Adipocyte (in vitro differentiated cells): ENCODE data around the gene SLC17A3.

Source experiments
- DNase-seq: peaks from one replicate; pipeline ENCODE4 v3.0.0-alpha.2; 2015; ENCODE audit warnings: low read depth
- H3K27me3 ChIP-seq: replicated peaks from 2 replicates; pipeline ENCODE4 v1.7.0; 2013; ENCODE audit warnings: mild to moderate bottlenecking, low read length, moderate library complexity; ENCODE audit not compliant: control insufficient read depth, insufficient read depth
- H3K36me3 ChIP-seq: 2 replicates; pipeline ENCODE4 v1.7.0; 2013; ENCODE audit warnings: low read length, mild to moderate bottlenecking, moderate library complexity; ENCODE audit not compliant: control insufficient read depth, insufficient read depth, severe bottlenecking
- H3K4me1 ChIP-seq: 2 replicates; pipeline ENCODE4 v1.7.0; 2013; ENCODE audit warnings: mild to moderate bottlenecking, low read length, moderate library complexity; ENCODE audit not compliant: control insufficient read depth, insufficient read depth
- H3K4me3 ChIP-seq: 2 replicates; pipeline ENCODE4 v1.7.0; 2013; ENCODE audit warnings: mild to moderate bottlenecking, low read length, moderate library complexity
- H3K9ac ChIP-seq: 2 replicates; pipeline ENCODE4 v1.7.0; 2013; ENCODE audit warnings: mild to moderate bottlenecking, low read length, moderate library complexity
- H3K9me3 ChIP-seq: 2 replicates; pipeline ENCODE4 v1.7.0; 2013; ENCODE audit warnings: mild to moderate bottlenecking, low read length, moderate library complexity; ENCODE audit not compliant: control insufficient read depth

SLC17A3 gene

GRCh38 chr6:25868436-25869183 lies 5.4 kb downstream of the SLC17A3 start:
- Histone ChIP-seq H3K36me3 (no peaks in the 10 kb centered on the region), H3K27me3 (peaks cover 27% of the 10 kb centered on the region), H3K9ac (no peak overlapping the region), H3K9me3 (no peaks in the 10 kb centered on the region), H3K4me3 (no peak overlapping the region), H3K4me1 (no peaks in the 10 kb centered on the region)
- DNase-seq, result no peak

- Histone ChIP-seq H3K4me3 (no peak overlapping the region), H3K9me3 (no peaks in the 10 kb centered on the region), H3K9ac (no peak overlapping the region), H3K36me3 (no peaks in the 10 kb centered on the region), H3K4me1 (no peaks in the 10 kb centered on the region), H3K27me3 (peaks cover 21% of the 10 kb centered on the region)
- DNase-seq, result no peak
These were observed 8.0 kb downstream of the SLC17A3 start for GRCh38 chr6:25866011-25866410.

DNA sequence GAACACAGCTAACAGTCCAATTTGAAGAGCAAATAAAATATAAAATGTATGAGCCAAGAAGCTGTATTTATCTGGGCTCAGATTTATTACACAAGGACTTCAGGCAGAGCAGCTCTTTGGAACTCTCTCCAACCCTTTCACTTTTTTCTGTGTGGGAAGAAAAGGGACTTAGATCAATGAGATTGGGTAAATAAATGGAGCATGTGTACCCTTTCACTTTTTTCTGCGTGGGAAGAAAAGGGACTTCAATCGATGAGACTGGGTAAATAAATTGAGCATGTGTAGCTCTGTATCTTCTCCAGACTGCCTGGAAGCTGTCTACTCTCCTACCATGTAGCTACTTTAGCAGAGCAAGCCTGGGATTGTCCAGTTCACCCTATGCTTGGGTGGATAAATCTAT lies 10.7 kb downstream of the SLC17A3 start:
- Histone ChIP-seq H3K9me3 (no peaks in the 10 kb centered on the region), H3K36me3 (no peaks in the 10 kb centered on the region), H3K9ac (no peak overlapping the region), H3K4me3 (no peak overlapping the region), H3K4me1 (no peaks in the 10 kb centered on the region), H3K27me3 (peaks cover 27% of the 10 kb centered on the region)
- no peak for DNase-seq

DNA sequence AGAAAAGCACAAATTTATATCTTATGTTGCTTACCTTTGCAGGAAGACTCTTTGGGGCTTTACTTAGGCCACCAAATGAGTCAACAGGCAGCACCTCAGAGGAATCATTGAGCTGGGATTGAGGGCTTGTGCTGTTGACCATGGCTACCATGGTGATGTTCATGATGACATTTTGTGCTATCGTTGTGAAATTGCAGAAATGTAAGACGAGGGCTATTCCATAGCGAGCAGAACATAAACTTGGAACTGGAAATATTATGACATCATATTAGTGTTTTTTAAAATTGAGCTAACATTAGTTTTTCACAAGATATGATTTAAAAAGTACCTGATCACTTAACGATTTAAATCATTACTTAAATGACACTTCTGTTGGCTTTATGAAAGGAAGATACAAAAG lies 11.8 kb downstream of the SLC17A3 start:
- Histone ChIP-seq H3K9ac (no peak overlapping the region), H3K9me3 (no peaks in the 10 kb centered on the region), H3K36me3 (no peaks in the 10 kb centered on the region), H3K4me3 (no peak overlapping the region), H3K4me1 (no peaks in the 10 kb centered on the region), H3K27me3 (peaks cover 27% of the 10 kb centered on the region)
- peak; percentile 0 for DNase-seq

DNA sequence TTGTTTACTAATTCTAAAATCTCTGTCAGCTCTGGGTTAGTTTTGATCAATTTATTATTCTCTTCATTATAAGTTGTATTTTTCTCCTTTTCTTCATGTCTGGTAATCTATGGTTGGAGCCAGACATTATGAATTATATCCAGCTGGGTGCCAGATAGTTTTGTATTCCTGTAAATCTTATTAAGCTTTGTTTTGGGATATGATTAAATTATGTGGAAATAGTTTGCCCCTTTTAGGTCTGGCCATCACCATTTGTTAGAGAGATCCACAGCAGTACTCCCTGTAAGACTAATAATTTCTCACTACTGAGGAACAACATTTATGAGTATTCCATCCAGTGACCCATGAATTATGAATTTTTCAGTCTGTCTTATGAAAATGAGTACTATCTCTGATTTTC lies 21.3 kb downstream of the SLC17A3 start:
- no peak overlapping the region for H3K4me3 ChIP-seq
- H3K4me1 ChIP-seq, result no peaks in the 10 kb centered on the region
- H3K9ac ChIP-seq, result no peak overlapping the region
- no peak for DNase-seq
- H3K9me3 ChIP-seq, result no peaks in the 10 kb centered on the region
- H3K27me3 ChIP-seq, result no peaks in the 10 kb centered on the region
- no peaks in the 10 kb centered on the region for H3K36me3 ChIP-seq

- DNase-seq, result peak; percentile 8
- Histone ChIP-seq H3K4me1 (no peaks in the 10 kb centered on the region), H3K9ac (no peak overlapping the region), H3K4me3 (no peak overlapping the region), H3K27me3 (no peaks in the 10 kb centered on the region), H3K36me3 (no peaks in the 10 kb centered on the region), H3K9me3 (no peaks in the 10 kb centered on the region)
These were observed 22.1 kb downstream of the SLC17A3 start for GRCh38 chr6:25851961-25852360.

GRCh38 chr6:25844518-25844917 lies 29.5 kb downstream of the SLC17A3 start:
- H3K4me1 ChIP-seq, result no peaks in the 10 kb centered on the region
- H3K27me3 ChIP-seq, result peaks cover 28% of the 10 kb centered on the region
- no peaks in the 10 kb centered on the region for H3K36me3 ChIP-seq
- DNase-seq, result no peak
- no peak overlapping the region for H3K4me3 ChIP-seq
- H3K9ac ChIP-seq, result no peak overlapping the region
- no peaks in the 10 kb centered on the region for H3K9me3 ChIP-seq

- Histone ChIP-seq H3K27me3 (peaks cover 31% of the 10 kb centered on the region), H3K9me3 (no peaks in the 10 kb centered on the region), H3K4me3 (no peak overlapping the region), H3K4me1 (no peaks in the 10 kb centered on the region), H3K9ac (no peak overlapping the region), H3K36me3 (no peaks in the 10 kb centered on the region)
- DNase-seq, result no peak
These were observed 31.5 kb downstream of the SLC17A3 start for GRCh38 chr6:25842526-25842925.

DNA sequence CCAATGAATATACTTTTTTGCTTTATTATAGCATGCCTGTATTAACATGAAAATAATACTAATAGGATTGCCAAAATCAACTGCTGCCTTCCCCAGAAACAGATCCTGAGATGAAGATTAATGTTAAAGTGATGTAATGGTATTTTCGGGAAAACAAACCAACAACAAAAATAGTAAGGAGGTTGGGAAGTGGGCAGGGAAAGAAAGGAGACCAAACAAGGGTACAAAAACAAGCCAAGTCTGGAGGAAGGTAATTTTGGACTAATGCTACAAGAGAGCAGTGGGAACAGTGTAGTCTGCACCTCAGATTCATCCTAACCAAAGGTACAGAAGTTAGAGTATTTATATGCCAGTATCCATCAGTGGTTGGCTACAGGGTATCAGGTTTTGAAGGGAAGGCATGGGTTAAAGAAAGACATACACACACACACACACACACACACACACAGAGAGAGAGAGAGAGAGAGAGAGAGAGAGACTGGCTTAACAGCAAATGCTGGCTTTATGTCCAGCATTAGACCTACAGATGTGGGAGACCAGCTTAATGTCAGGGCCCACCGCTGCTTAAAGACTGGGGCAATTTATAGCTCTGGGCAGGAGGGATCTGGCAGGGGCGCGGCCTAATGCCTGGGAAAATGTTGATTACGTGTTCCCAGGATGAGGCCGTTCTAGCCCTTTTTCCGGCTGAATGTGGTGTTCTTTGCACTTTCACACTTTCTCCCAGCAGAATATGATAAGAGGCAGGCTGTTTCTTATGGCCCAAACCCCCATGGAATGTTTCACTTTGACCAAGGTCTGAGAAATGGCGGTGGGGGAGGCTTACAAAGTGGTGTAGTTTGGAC lies 38.4 kb downstream of the SLC17A3 start:
- no peaks in the 10 kb centered on the region for H3K4me1 ChIP-seq
- peaks cover 44% of the 10 kb centered on the region for H3K27me3 ChIP-seq
- H3K9ac ChIP-seq, result no peak overlapping the region
- H3K4me3 ChIP-seq, result no peak overlapping the region
- no peak for DNase-seq
- no peaks in the 10 kb centered on the region for H3K36me3 ChIP-seq
- no peaks in the 10 kb centered on the region for H3K9me3 ChIP-seq

GRCh38 chr6:25834950-25835349 lies 39.1 kb downstream of the SLC17A3 start:
- no peaks in the 10 kb centered on the region for H3K36me3 ChIP-seq
- no peaks in the 10 kb centered on the region for H3K4me1 ChIP-seq
- peaks cover 40% of the 10 kb centered on the region for H3K27me3 ChIP-seq
- H3K4me3 ChIP-seq, result no peak overlapping the region
- DNase-seq, result no peak
- H3K9ac ChIP-seq, result no peak overlapping the region
- H3K9me3 ChIP-seq, result no peaks in the 10 kb centered on the region

DNA sequence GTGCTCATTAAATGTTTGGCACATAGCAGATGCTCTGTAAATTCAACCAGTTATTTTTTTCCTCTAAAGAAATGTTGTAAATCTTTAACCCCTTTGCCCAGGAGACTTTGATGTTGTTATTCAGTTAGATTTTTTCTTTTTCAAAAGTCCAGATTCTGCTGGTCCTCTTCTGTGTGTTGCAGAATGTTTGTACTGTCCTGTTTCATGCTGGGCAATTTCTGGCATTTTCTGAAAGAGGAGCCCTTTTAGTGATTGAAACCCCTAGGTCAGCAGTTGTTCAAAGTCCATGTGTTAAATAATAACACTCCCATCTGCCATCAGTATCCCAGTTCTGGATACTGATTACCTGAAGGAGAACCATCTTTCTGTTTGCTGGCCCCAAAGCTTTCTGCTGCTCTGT lies 40.9 kb downstream of the SLC17A3 start:
- no peak overlapping the region for H3K4me3 ChIP-seq
- no peak for DNase-seq
- H3K4me1 ChIP-seq, result no peaks in the 10 kb centered on the region
- H3K9ac ChIP-seq, result no peak overlapping the region
- no peaks in the 10 kb centered on the region for H3K9me3 ChIP-seq
- H3K36me3 ChIP-seq, result no peaks in the 10 kb centered on the region
- H3K27me3 ChIP-seq, result peaks cover 40% of the 10 kb centered on the region
